ENCODE data around the gene GAPDHS.

GAPDHS gene

DNA sequence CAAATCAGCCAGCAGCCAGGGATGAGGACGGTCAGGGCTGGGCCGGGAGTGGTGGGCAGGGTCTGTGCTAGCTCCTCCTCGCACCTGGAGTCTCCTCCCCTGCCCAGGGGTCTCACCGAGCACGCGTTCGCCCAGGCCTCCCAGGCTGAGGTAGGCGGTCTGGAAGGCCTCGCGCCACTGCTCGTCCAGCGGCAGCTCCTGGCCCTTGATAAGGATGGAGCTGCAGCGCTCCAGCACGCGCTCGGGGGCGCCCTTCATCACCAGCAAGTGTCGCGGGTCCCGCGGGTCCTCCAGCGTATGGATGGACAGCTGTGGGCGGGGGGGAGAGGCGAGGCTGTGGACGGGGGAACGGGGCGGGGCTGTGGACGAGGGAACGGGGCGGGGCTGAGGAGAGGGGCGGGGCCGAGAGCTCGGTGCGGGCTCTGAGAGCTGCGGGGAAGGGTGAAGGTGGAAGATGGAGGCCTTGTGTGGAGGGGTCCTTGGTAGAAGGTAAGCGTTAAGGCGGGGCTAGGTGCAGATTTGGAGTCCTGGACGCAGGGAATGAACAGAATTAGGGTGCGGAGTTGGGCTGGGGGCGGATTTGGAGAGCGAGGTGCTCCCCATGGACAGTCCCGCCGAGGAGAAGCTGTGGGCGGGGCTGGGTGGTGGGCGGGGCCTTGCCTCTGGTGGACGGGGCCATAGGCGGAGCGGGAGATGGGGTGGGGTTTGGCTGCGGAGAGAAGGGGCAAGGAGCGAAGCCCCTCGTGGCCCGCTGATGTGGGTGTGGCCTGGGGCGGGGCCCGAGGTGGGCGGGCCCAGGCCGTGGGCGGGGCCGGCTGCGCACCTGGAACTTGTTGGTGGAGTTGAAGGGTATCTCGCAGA lies 24.5 kb downstream of the GAPDHS start:
- peak overlapping the region; percentile 38 for H3K4me3 ChIP-seq (ENCODE audit: insufficient read depth, low read depth, low read length)
- 1% methylated on average over 60 of the region's 60 CpGs for WGBS, 2 experiments
- H3K36me3 ChIP-seq (ENCODE audit: control insufficient read depth, insufficient read depth, low read length) = no peaks in the 10 kb centered on the region
- H3K27me3 ChIP-seq (ENCODE audit: control insufficient read depth, insufficient read depth, low read length, poor library complexity, severe bottlenecking) = peaks cover 46% of the 10 kb centered on the region
- H3K4me1 ChIP-seq (ENCODE audit: control insufficient read depth, insufficient read depth, low read length) = no peaks in the 10 kb centered on the region
- H3K27ac ChIP-seq (ENCODE audit: insufficient read depth, low read depth, low read length, poor library complexity, severe bottlenecking) = no peak overlapping the region
- no peaks in the 10 kb centered on the region for H3K9me3 ChIP-seq (ENCODE audit: control insufficient read depth, low read length)

DNA sequence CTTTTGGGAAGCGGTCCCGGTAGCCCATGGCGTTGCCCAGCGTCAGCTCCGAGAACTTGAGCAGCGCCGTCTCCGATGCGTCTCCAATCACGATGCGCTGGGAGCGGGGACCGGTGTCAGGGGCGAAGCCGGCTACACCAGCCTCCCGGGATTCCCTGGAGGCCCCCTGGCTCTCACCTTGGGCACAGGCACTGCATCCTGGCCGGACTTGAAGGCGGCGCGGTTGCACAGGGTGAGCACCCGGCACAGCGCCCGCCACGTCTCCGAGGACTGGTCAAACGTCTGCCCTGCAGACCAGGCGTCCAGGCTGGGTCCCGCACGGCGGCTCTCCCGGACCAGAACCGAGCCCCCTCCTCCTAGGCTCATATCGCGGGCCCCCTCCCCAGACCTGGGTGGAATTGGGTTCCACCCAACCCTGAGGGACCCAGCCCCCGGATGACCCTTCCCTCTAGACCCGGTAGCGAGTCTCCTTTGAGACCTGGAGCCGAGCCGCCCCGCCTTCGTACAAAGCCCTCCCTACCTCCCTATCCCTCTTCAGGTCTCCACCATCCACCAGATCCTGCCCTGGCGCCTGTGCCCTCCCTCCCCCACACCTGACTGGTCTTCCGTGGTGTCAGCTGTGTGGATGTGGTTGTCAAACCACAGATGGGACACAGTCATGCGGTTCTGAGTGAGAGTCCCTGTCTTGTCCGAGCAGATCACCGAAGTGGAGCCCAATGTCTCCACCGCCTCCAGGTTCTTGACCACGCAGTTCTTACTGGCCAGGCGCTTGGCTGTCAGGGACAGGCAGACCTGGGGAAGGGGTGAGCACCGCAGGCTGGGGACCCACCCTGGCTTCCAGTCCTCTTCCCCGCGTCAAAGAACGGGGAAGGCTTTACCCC lies 25.4 kb downstream of the GAPDHS start:
- peak overlapping the region; percentile 38 for H3K4me3 ChIP-seq (ENCODE audit: insufficient read depth, low read depth, low read length)
- no peak overlapping the region for H3K27ac ChIP-seq (ENCODE audit: insufficient read depth, low read depth, low read length, poor library complexity, severe bottlenecking)
- H3K36me3 ChIP-seq (ENCODE audit: control insufficient read depth, insufficient read depth, low read length) = no peaks in the 10 kb centered on the region
- 48 to 51% methylated on average over 53 of the region's 53 CpGs for WGBS, 2 experiments
- peaks cover 46% of the 10 kb centered on the region for H3K27me3 ChIP-seq (ENCODE audit: control insufficient read depth, insufficient read depth, low read length, poor library complexity, severe bottlenecking)
- H3K4me1 ChIP-seq (ENCODE audit: control insufficient read depth, insufficient read depth, low read length) = no peaks in the 10 kb centered on the region
- no peaks in the 10 kb centered on the region for H3K9me3 ChIP-seq (ENCODE audit: control insufficient read depth, low read length)

DNA sequence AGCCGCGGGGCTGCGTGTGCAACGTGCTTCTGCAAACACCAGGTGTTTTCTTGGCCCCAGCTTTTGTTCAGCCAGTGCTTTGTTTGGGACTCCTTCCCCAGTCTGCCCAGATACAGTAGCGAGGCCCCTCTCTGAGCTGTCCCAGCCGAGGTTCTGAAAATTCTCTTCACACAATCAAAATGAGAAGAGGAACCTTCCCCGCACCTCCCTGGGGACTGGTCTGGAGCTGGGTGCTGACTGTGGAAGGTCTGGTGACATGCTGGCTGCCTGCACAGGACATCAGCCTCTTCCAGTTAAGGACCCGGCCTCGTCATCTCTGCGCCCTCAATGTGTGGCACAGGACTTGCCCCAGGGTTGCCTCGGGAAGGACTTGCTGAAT lies 26.0 kb downstream of the GAPDHS start:
- WGBS, 2 experiments = 82 to 86% methylated on average over 11 of the region's 11 CpGs

DNA sequence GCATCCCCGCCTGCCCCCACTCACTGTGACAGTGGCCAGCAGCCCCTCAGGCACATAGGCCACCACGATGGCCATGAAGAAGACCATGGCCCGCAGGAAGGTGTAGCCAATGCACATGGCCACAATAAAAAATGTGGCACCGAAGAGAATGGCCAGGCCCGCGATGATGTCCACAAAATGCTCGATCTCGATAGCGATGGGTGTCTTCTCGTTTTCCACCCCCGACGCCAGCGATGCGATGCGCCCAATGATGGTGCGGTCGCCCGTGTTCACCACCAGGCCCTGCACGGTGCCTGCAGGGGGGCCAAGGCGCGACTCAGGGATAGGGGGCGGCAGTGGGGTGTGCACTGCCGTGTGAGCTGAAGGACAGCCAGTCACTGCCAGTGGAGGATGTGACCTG lies 26.5 kb downstream of the GAPDHS start:
- H3K36me3 ChIP-seq (ENCODE audit: control insufficient read depth, insufficient read depth, low read length) = no peaks in the 10 kb centered on the region
- H3K4me1 ChIP-seq (ENCODE audit: control insufficient read depth, insufficient read depth, low read length) = no peaks in the 10 kb centered on the region
- WGBS, 2 experiments = 92 to 93% methylated on average over 23 of the region's 23 CpGs
- no peaks in the 10 kb centered on the region for H3K9me3 ChIP-seq (ENCODE audit: control insufficient read depth, low read length)
- no peak overlapping the region for H3K4me3 ChIP-seq (ENCODE audit: insufficient read depth, low read depth, low read length)
- H3K27me3 ChIP-seq (ENCODE audit: control insufficient read depth, insufficient read depth, low read length, poor library complexity, severe bottlenecking) = peaks cover 46% of the 10 kb centered on the region
- H3K27ac ChIP-seq (ENCODE audit: insufficient read depth, low read depth, low read length, poor library complexity, severe bottlenecking) = no peak overlapping the region

More for the DNA sequence above, 26.0 kb downstream of the GAPDHS start:
- H3K4me1 ChIP-seq (ENCODE audit: control insufficient read depth, insufficient read depth, low read length) = no peaks in the 10 kb centered on the region
- H3K36me3 ChIP-seq (ENCODE audit: control insufficient read depth, insufficient read depth, low read length) = no peaks in the 10 kb centered on the region
- no peaks in the 10 kb centered on the region for H3K9me3 ChIP-seq (ENCODE audit: control insufficient read depth, low read length)
- H3K27ac ChIP-seq (ENCODE audit: insufficient read depth, low read depth, low read length, poor library complexity, severe bottlenecking) = no peak overlapping the region
- peaks cover 46% of the 10 kb centered on the region for H3K27me3 ChIP-seq (ENCODE audit: control insufficient read depth, insufficient read depth, low read length, poor library complexity, severe bottlenecking)
- no peak overlapping the region for H3K4me3 ChIP-seq (ENCODE audit: insufficient read depth, low read depth, low read length)

DNA sequence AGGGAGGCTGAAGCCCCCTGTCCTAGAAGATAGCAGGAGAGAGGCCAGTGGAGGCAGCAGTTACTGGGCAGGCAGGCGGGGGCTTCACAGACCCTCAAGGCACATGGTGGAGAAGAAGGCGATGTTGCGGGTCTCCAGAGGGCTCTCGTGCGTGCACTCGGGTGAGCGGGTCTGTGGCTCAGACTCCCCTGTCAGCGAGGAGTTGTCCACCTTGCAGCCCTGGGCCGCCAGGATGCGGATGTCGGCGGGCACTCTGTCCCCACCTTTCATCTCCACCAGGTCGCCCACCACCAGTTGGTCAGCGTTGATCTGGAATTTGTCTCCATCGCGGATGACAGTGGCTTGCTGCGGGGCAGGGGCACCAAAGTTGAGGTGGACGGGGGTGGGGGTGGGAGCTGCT lies 27.0 kb downstream of the GAPDHS start:
- H3K4me3 ChIP-seq (ENCODE audit: insufficient read depth, low read depth, low read length) = no peak overlapping the region
- no peaks in the 10 kb centered on the region for H3K36me3 ChIP-seq (ENCODE audit: control insufficient read depth, insufficient read depth, low read length)
- H3K27me3 ChIP-seq (ENCODE audit: control insufficient read depth, insufficient read depth, low read length, poor library complexity, severe bottlenecking) = peaks cover 46% of the 10 kb centered on the region
- WGBS, 2 experiments = 92 to 93% methylated on average over 18 of the region's 18 CpGs
- H3K4me1 ChIP-seq (ENCODE audit: control insufficient read depth, insufficient read depth, low read length) = no peaks in the 10 kb centered on the region
- no peak overlapping the region for H3K27ac ChIP-seq (ENCODE audit: insufficient read depth, low read depth, low read length, poor library complexity, severe bottlenecking)
- H3K9me3 ChIP-seq (ENCODE audit: control insufficient read depth, low read length) = no peaks in the 10 kb centered on the region

DNA sequence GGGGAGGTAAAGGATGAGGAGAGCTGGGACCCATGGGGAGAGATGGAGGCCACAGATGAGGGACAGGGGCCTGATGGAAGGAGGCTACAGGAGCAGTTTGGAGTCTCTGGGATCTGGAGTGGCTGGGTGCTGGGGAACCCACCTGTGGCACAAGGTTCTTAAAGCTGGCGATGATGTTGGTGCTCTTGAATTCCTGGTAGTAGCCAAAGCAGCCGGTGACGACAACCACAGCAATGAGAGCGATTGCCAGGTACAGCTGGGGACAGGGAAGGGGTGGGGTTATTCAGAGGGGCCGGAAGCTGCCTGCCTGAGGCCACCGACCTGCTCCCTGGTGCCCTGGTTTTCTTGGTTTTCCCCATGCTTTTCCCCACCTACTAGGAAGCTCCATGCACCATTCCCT lies 27.4 kb downstream of the GAPDHS start:
- WGBS, 2 experiments = 71 to 77% methylated on average over 6 of the region's 6 CpGs
- H3K27ac ChIP-seq (ENCODE audit: insufficient read depth, low read depth, low read length, poor library complexity, severe bottlenecking) = no peak overlapping the region
- peaks cover 46% of the 10 kb centered on the region for H3K27me3 ChIP-seq (ENCODE audit: control insufficient read depth, insufficient read depth, low read length, poor library complexity, severe bottlenecking)

DNA sequence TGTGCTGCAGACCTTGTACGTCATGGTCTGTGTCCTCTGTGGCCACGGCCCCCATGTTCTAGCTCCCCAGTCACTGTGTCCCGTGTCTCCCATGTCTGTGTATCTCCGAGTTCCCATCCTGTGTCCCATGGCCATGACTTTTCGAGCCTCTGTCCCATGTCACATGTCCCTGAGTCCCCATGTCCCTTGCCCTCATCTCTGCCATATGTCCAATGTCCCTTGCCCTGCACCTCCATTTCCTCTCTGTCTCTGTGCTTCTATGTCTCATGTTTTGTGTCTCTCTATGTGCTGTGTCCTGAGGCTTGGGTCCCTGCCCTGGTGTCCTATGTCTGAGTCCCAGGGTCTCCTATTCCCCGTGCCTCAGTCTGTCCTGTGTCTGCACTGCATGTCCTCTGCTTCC lies 28.2 kb downstream of the GAPDHS start:
- Histone ChIP-seq H3K36me3 (ENCODE audit: control insufficient read depth, insufficient read depth, low read length) (no peaks in the 10 kb centered on the region), H3K27ac (ENCODE audit: insufficient read depth, low read depth, low read length, poor library complexity, severe bottlenecking) (no peak overlapping the region), H3K27me3 (ENCODE audit: control insufficient read depth, insufficient read depth, low read length, poor library complexity, severe bottlenecking) (peaks cover 43% of the 10 kb centered on the region), H3K4me1 (ENCODE audit: control insufficient read depth, insufficient read depth, low read length) (no peaks in the 10 kb centered on the region), H3K4me3 (ENCODE audit: insufficient read depth, low read depth, low read length) (no peak overlapping the region), H3K9me3 (ENCODE audit: control insufficient read depth, low read length) (no peaks in the 10 kb centered on the region)
- 87 to 90% methylated on average over 6 of the region's 6 CpGs for WGBS, 2 experiments

More for the DNA sequence above, 27.4 kb downstream of the GAPDHS start:
- H3K9me3 ChIP-seq (ENCODE audit: control insufficient read depth, low read length) = no peaks in the 10 kb centered on the region
- no peaks in the 10 kb centered on the region for H3K36me3 ChIP-seq (ENCODE audit: control insufficient read depth, insufficient read depth, low read length)
- no peak overlapping the region for H3K4me3 ChIP-seq (ENCODE audit: insufficient read depth, low read depth, low read length)
- H3K4me1 ChIP-seq (ENCODE audit: control insufficient read depth, insufficient read depth, low read length) = no peaks in the 10 kb centered on the region

DNA sequence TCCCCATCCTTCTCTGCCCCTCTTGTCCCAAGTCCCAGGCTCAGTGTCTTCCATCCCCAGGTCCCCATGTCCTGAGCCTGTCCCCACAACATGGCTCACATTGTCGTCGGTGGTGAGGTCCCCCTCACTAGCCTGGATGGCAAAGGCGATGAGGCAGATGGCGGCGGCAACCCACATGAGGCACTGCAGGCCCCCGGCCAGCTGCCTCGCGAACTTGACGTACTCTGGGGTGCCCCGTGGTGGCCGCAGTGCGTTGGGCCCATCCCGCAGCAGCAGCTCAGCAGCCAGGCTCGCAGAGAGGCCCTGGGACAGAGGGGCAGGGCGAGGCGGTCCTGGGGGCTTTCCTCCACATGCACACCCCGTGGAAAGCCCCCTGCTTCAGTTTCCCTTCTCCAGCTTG lies 29.1 kb downstream of the GAPDHS start:
- 69 to 71% methylated on average over 17 of the region's 17 CpGs for WGBS, 2 experiments
- Histone ChIP-seq H3K27ac (ENCODE audit: insufficient read depth, low read depth, low read length, poor library complexity, severe bottlenecking) (no peak overlapping the region), H3K9me3 (ENCODE audit: control insufficient read depth, low read length) (no peaks in the 10 kb centered on the region), H3K4me1 (ENCODE audit: control insufficient read depth, insufficient read depth, low read length) (no peaks in the 10 kb centered on the region), H3K27me3 (ENCODE audit: control insufficient read depth, insufficient read depth, low read length, poor library complexity, severe bottlenecking) (peaks cover 34% of the 10 kb centered on the region), H3K36me3 (ENCODE audit: control insufficient read depth, insufficient read depth, low read length) (no peaks in the 10 kb centered on the region), H3K4me3 (ENCODE audit: insufficient read depth, low read depth, low read length) (no peak overlapping the region)

DNA sequence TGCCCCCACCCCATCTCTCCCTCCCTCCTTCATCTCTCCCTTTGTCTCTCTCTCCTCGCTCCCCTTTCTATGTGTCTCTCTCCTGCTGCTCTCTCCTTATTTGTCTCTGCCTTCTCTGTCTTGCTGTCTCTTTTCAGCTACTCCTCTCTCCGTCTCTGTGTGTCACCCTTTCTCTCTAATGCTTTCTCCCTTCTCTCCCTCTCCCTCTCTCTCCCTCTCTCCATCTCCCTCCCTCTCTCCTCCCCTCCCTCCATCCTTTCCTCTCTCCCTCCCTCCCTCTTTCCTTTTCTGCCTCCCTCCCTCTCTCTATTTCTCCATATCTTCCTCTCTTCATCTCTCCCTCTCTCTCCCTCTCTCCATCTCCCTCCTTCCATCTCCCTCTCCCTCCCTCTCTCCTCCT lies 29.5 kb downstream of the GAPDHS start:
- Histone ChIP-seq H3K9me3 (ENCODE audit: control insufficient read depth, low read length) (no peaks in the 10 kb centered on the region), H3K27ac (ENCODE audit: insufficient read depth, low read depth, low read length, poor library complexity, severe bottlenecking) (no peak overlapping the region), H3K27me3 (ENCODE audit: control insufficient read depth, insufficient read depth, low read length, poor library complexity, severe bottlenecking) (peaks cover 32% of the 10 kb centered on the region), H3K4me3 (ENCODE audit: insufficient read depth, low read depth, low read length) (no peak overlapping the region), H3K36me3 (ENCODE audit: control insufficient read depth, insufficient read depth, low read length) (no peaks in the 10 kb centered on the region), H3K4me1 (ENCODE audit: control insufficient read depth, insufficient read depth, low read length) (no peaks in the 10 kb centered on the region)
- 62 to 66% methylated on average over 2 of the region's 2 CpGs for WGBS, 2 experiments

DNA sequence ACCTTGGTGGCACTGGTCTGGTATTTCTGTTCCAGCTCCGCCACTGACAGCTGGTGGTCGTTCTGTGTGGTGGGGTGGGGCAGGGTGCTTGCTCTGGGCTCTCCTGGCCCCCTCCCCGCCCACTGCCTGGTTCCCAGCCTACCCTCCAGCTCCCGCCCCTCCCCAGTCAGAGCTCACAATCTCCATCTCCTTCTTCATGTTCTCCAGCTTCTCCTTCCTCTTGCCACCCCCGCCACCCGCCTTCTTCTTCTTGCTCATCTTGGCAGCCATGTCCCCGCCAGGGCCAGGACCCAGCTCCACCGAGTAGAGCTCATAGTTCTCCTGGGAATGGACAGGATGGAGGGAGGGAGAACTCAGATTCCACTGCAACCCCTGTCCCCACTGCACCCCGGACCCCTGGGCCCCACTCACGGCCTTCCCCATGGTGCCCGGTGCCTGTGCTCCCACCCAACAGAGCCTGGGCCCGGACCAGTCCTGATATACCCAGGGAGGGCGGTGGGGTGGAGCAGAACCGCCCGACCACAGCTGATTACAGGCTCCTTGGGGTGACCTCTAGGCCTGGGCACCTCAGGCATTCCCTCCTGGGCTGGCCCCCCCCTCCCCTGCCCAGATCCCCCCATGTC lies 30.1 kb downstream of the GAPDHS start, which contains the start of gene ATP4A:
Gene ATP4A, minus strand, starts transcription at position 452 of the 623 bp plus-strand sequence. Its CDS starts 29 bp downstream, at position 423.
- Histone ChIP-seq H3K36me3 (ENCODE audit: control insufficient read depth, insufficient read depth, low read length) (no peaks in the 10 kb centered on the region), H3K4me1 (ENCODE audit: control insufficient read depth, insufficient read depth, low read length) (no peaks in the 10 kb centered on the region), H3K27me3 (ENCODE audit: control insufficient read depth, insufficient read depth, low read length, poor library complexity, severe bottlenecking) (peaks cover 27% of the 10 kb centered on the region), H3K27ac (ENCODE audit: insufficient read depth, low read depth, low read length, poor library complexity, severe bottlenecking) (no peak within 1 kb of the TSS), H3K9me3 (ENCODE audit: control insufficient read depth, low read length) (no peaks in the 10 kb centered on the region), H3K4me3 (ENCODE audit: insufficient read depth, low read depth, low read length) (no peak within 1 kb of the TSS)
- 83 to 84% methylated on average over 15 of the region's 15 CpGs for WGBS, 2 experiments

Data from ectodermal cell (in vitro differentiated cells).